Measurements from ENCODE around the gene SCPEP1.
"Not testable (repeated sequence)": the region's sequence is repeated elsewhere in the genome, so short reads cannot be mapped to it uniquely, and the experiment has no call there.

SCPEP1 gene

GRCh38 chr17:56965681-56966080 lies 12.2 kb upstream of the SCPEP1 start:
- DNase-seq (ENCODE audit: low read depth), result not testable (repeated sequence)

DNA sequence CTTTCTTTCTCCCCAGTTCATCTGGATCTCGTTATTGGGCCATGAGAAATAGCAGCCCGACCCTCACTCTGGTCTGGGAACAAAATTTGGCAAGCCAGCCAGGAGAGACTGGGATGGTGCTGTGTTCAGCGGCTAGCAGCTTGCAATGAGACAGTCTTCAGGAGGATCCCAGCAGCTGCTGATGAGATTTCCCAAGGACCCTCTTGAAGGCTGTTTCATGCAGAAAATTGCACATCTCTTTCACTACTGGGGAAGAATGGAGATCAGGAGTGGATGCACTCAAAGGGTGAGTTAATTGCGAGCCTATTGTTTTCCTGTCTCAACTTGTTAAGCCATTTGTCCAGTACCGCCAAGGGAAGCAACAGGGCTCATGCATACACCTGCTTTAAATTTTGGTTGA lies 11.6 kb upstream of the SCPEP1 start:
- DNase-seq (ENCODE audit: low read depth), result no peak

DNA sequence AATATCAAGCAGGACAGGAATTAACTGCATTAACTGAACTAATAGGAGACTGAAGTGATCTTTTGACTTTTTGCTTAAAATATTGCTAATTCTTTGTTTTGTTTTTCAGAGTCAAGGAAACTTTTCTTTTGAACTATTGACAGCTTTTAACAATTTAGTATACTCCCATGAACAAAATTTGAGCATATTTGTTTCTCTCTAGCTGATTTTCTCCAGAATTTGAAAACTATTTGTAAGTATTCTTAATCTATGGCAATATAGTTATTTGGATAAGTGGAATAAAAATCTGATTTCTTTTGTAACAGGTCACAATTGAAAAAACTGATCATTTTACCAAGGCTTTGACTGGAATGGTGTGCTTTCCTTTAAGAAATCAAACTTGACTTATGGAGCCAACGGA lies 7.0 kb upstream of the SCPEP1 start:
- DNase-seq (ENCODE audit: low read depth), result no peak

- no peak for DNase-seq (ENCODE audit: low read depth)
These were observed 5.7 kb upstream of the SCPEP1 start for GRCh38 chr17:56972111-56972730.

DNA sequence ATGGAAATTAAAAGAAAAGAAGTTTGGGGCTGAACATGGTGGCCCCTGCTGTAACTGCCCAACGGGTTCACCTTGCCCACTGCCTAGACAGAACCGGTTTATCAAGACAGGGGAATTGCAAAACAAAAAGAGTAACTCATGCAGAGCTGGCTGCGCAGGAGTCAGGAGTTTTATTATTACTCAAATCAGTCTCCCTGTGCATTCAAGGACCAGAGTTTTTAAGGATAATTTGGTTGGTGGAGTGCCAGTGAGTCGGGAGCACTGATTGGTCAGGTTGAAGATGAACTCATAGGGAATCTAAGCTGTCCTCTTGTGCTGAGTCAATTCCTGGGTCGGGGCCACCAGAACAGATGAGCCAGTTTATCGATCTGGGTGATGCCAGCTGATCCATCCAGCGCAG lies 4.4 kb upstream of the SCPEP1 start:
- DNase-seq (ENCODE audit: low read depth), result no peak

DNA sequence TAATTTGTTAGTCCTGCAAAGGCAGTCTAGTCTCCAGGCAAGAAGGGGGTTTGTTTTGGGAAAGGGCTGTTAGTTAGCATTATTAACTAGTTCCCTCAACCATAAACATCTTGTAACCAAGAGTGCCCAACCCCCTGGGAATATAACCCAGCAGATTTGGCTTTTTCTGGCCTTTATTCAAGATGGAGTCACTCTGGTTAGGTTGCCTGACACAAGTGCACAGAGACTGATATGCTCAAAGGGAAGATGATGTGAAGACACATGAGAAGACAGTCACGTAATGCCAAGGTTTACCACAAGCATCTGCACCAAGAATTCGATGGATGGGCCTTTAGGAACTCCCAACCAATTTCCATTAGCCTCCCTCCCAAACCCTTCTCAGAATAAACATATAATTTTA lies 3.9 kb upstream of the SCPEP1 start:
- no peak for DNase-seq (ENCODE audit: low read depth)

DNA sequence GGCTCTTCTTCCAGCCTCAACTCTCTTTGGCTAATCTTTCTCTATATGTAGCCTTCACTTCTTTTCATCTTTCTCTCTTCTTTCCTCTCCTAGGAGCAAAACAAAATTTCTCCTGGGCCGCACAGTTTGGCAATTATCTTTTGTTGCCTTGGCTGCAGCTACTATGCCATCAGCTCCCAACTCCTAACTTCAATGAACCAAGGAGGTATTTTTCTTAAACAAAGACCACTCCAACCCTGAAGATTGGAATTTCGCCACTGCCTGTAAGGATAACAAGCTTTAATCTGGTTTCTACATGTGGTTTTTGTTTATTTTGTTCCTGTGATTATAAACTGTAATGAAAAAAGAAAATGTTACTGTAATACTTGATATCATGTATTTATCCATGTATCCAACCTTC lies 2.3 kb upstream of the SCPEP1 start:
- no peak for DNase-seq (ENCODE audit: low read depth)

GRCh38 chr17:56976941-56977608 lies 856 bp upstream of the SCPEP1 start:
- no peak for DNase-seq (ENCODE audit: low read depth)

DNA sequence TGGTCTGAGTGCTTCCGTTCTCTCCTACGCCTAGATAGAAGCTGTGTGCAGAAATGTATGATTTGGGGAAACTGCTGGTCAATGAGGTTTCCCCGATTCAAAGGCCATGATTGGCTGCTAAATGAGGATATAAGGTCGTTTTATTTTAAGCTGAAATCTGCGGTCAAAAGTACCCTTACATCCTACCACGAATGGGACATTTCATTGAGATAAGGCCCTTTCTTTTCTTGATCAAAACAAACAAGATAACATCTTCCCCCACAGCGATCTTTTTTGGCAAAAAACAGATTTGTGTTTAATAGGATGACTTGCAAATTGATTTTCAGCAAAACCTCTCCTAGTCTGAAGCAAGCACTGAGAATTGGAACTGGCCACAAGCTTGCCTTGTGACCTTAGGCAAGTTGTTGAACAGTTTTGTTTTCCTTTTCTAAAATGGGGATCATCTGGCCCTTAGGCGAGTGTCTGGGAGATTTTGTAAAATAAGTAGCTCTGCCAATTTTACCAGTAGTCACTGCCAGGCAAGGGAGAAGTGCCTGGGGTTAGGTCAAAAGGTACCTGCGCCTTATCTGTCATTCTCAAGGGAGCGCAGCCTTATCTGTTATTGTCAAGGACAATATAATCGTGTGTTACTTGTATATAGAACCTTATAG lies 635 bp downstream of the SCPEP1 start:
- DNase-seq (ENCODE audit: low read depth), result no peak

GRCh38 chr17:56979091-56979480 lies 1.2 kb downstream of the SCPEP1 start:
- DNase-seq (ENCODE audit: low read depth), result no peak

- DNase-seq (ENCODE audit: low read depth), result not testable (repeated sequence)
These were observed 2.6 kb downstream of the SCPEP1 start for GRCh38 chr17:56980526-56980925.

DNA sequence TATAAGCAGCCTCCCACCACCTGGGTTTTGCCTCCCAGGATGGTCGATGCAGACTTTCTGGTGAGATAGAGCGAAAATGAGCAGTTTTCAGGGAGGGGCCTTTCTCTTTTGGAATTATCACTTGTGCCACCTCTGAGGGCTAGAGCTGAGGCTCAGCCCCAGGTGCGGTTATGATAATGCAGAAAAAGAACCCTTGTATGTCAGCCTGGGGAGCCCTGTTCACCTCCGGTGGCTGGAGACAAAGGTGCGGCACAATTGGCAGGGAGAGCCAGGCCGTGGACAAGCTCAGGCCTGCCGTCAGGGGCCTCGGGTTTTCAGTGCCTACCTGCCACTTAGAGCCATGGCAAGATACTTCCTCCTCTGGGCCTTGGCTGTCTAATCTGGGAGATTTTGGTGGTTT lies 4.4 kb downstream of the SCPEP1 start:
- DNase-seq (ENCODE audit: low read depth), result no peak

DNA sequence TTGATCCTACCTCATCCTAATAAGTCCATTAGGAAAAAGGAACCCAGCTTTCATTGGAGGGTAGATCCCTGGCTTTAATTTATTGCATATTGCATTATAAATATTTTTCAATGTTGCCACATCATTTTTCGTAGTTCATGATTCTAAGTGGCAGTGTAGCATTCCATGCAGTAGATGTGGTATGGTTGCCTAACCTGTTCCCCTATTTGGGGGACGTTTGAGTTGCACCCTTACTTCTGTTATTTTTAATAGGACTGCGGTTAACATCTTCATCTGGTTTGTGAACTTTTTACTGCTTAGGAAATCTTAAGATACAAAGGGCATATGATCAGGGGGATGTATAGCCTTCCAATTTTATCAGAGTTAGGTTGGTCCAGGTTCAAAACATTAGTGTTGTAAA lies 5.4 kb downstream of the SCPEP1 start:
- DNase-seq (ENCODE audit: low read depth), result no peak

DNA sequence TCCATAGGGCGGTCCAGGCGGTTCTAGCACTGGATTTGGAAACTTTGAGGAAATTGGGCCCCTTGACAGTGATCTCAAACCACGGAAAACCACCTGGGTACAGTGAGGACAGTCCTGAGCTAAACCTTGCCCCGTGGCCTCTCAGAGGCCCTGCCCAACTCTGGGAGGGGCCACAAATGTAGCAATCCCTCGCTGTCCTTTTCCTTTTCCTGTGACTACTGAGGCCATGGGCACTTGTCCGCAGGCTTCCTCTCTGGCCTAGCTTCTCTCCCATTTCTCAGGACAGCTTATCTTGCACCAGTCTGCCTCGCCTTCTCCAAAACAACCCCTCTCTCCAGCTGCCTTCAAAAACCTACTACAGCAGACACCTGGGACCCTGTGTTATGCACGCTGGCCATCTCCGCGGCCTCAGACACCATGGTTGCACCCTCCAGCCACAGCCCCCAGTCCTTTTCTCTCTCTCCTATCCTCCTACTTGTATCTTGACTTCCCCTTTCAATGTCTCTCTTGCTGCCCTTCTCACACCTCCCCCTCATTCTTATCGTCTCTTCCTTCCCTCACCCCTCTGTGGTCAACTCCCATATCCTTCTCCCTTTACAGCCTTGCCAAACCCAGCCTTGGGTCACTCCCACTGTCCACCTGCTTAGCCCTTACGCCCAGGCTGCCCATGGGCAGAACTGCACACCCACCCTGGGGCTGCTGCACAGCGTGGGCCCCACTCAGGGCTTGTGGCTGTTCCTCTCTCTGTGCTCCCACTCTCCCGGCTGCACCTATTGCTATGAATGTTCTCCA lies 7.6 kb downstream of the SCPEP1 start:
- DNase-seq (ENCODE audit: low read depth), result no peak

DNA sequence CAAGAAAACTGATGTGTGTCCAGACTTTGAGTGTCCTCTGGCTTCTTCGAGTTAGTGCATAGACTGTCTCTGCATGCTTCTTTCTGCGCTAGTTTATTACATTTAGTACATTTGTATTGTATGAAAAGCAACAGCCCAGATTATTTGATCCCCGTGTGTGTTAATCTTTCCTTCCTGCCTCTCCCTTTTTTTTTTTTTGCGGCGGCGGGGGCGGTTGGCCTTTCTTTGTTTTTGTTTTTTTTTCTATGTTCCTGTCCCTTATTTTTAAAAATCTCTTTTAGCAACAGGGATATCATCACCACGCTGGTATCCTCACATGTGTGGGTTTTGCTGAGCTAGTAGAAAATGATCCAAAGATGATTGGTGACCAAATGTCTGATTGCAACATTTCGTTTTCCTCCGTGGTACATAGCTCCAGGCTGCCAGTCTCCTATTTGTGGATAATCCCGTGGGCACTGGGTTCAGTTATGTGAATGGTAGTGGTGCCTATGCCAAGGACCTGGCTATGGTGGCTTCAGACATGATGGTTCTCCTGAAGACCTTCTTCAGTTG lies 9.4 kb downstream of the SCPEP1 start:
- no peak for DNase-seq (ENCODE audit: low read depth)

DNA sequence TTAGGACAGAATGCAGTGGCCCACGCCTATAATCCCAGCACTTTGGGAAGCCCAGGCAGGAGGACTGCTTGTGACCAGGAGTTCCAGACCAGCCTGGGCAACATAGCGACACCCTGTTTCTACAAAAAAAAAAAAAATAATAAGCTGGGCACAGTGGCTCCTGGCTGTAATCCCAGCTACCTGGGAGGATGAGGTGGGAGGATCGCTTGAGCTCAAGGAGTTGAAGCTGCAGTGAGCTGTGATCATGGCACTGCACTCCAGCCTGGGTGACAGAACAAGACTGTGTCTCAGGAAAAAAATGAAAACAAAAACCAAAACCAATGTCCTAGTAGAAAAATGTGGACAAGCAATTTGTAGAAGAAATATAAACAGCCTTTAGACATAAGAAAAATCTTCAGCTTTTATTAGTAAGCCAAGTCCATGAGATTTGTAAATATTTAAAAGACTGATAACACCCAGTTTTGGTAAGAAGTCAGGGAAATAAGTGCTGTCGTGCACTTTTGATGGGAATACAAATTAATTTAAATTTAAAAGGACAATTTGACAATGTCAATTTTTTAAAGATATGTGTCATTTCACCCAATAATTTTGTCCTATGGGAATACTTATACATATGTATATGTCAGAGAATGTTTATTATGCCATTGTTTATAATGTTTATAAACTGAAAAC lies 11.1 kb downstream of the SCPEP1 start:
- no peak for DNase-seq (ENCODE audit: low read depth)

DNA sequence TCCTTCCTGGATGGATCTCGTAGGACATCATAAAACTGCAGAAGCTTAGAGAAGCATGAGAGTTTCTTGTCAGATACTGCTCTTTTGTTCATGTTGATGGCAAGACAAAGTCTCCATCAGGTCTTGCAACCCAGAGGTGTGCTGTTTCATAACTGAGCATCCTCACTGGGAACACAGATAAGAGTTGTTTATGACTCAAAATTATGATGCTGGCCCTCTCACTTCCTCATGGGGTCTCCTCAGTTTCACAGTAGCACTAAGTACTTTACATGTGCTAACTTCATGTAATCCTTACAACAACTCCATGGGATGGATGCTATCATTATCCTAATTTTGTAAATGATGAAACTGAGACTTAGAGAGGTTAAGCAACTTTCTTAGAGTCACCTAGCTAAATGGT lies 14.4 kb downstream of the SCPEP1 start:
- no peak for DNase-seq (ENCODE audit: low read depth)

DNA sequence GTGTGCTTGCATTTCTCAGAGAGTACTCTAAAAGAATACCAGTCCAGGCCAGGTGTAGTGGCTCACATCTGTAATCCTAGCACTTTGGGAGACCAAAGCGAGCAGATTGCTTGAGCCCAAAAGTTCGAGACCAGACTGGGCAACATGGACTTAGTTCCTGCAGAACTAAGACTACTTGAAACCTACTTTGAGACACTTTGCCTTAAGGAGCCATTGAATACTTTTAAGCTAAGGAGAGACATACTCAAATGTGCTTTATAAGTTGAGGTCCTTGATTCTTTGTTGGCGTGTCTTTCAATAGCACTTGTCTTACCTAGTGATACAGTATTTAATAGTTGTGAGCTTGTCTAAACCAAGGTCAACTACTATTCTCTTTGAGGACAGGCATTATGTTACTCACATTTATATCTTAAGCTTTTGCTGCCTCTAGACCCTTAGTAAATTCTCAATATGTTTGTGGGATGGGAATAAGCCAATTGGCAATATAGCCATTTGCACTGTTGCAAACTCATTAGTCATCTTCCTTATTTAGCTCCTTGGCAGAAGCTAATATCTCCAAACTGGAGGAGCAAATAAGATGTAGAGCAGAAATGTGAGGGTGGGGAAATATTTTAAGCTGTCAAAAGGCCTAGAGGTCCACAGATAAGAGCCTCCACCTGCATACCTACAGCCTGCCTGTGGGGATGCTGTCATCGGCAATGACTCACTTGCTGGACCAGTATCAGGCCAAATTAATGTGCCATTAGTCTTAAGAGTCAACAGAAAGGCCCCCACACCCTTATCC lies 16.3 kb downstream of the SCPEP1 start:
- DNase-seq (ENCODE audit: low read depth), result no peak

GRCh38 chr17:56995766-56996165 lies 17.8 kb downstream of the SCPEP1 start:
- no peak for DNase-seq (ENCODE audit: low read depth)

DNA sequence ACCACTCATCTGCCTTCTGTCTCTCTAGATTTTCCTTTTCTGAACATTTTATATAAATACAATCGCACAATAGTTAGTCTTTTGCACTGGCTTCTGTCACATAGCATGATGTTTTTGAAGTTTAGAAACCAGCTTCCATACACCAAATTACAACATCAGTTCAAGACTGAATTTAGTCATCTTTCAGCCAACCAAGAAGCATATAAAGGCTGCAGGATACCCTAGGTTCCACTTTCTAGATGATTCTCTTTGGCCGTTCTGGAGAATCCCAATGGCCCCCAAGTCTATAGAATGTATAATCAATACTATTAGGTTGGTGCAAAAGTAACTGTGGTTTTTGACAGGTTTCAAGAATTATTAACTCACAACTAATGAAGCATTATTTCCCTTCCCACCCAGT lies 19.4 kb downstream of the SCPEP1 start:
- DNase-seq (ENCODE audit: low read depth), result no peak

DNA sequence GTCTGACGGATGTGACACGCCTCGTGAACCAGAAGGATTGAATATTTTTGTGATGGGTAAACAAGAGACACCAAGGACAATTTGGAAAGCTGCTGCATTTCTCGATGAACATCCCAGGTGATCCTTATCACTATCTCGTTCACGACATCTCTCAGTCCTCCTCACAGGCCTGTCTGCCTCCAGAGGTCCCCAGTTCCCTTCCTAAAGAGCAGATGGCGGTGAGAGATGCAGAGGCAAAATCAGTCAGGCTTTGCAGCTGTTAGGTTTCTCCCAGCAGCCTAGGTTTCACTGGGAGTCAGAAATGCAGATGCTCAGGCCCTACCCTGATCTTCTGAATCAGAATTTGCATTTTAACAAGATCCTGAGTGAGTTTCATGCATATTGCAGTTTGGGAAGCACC lies 23.6 kb downstream of the SCPEP1 start:
- DNase-seq (ENCODE audit: low read depth), result no peak

Measured in stimulated activated CD8-positive, alpha-beta memory T cell treated with anti-CD3 and anti-CD28 coated beads, Interleukin-15, amount 100 ng/mL, for 1 hour (primary cell).